Muscle layer of duodenum (tissue), 2 donors: ENCODE data around the gene TRPM6.

ENCODE experiments used
- H3K27ac ChIP-seq: one replicate; pipeline ENCODE4 v1.7.0; 2013; ENCODE audit warnings: mild to moderate bottlenecking, low read length
- H3K27me3 ChIP-seq: one replicate; pipeline ENCODE4 v1.7.0; 2013; ENCODE audit warnings: low read depth, mild to moderate bottlenecking, control low read depth, low read length
- H3K36me3 ChIP-seq, 2 donors: one replicate each; pipeline ENCODE4 v1.7.0; 2013; ENCODE audit warnings: low read length in 2 of 2, control low read depth in 1 of 2, mild to moderate bottlenecking in 1 of 2; ENCODE audit not compliant: insufficient read depth in 2 of 2, control insufficient read depth in 1 of 2
- H3K4me1 ChIP-seq, 2 donors: one replicate each; pipeline ENCODE4 v1.7.0; 2013; ENCODE audit warnings: low read length in 2 of 2, mild to moderate bottlenecking in 2 of 2, control low read depth in 1 of 2, moderate library complexity in 1 of 2; ENCODE audit not compliant: insufficient read depth in 2 of 2, control insufficient read depth in 1 of 2
- H3K4me3 ChIP-seq, 2 donors: one replicate each; pipeline ENCODE4 v1.7.0; 2013; ENCODE audit warnings: low read length in 2 of 2, low read depth in 1 of 2, mild to moderate bottlenecking in 1 of 2
- H3K9me3 ChIP-seq, 2 donors: one replicate each; pipeline ENCODE4 v1.7.0; 2013; ENCODE audit warnings: low read length in 2 of 2, control low read depth in 1 of 2, mild to moderate bottlenecking in 1 of 2; ENCODE audit not compliant: control insufficient read depth in 1 of 2
- donor health status: healthy.

Gene TRPM6

DNA sequence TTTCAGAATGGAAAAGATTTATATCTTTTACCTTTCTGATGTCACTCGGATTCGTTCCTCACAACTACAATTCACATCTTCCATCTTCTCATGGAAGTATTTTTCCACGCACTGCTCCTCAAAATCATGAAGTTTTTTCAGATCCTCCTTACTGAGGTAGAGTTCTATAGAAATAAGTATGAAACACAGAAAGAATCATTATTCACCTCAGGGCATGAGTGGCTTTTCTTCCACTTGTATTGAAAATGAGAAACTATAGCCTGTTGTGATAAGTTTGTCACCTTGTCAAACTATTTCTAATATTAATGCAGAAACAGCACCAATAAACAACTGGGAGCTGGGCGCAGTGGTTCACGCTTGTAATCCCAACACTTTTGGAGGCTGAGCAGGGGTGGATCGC, 116.0 kb downstream of the TRPM6 start:
- no peak overlapping the region for H3K27ac ChIP-seq
- no peaks in the 10 kb centered on the region for H3K9me3 ChIP-seq
- H3K4me3 ChIP-seq = no peak overlapping the region
- no peaks in the 10 kb centered on the region for H3K4me1 ChIP-seq
- no peaks in the 10 kb centered on the region for H3K27me3 ChIP-seq
- no peaks in the 10 kb centered on the region for H3K36me3 ChIP-seq

DNA sequence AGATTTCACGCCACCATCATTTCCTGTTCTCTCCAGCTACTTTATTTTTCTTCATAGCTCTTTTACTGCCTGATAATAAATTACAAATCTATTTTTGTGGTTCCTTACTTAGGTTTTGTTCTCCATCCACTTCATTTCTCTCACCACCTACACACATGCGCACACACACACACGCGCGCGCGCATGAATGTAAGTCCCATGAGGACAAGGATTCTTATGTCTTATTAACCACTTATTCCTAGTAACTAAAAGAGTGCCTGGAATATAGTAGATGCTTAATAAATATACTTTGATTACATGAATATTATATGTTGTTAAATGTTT, 116.5 kb downstream of the TRPM6 start:
- Histone ChIP-seq H3K36me3 (no peaks in the 10 kb centered on the region), H3K27ac (no peak overlapping the region), H3K9me3 (no peaks in the 10 kb centered on the region), H3K4me3 (no peak overlapping the region), H3K27me3 (no peaks in the 10 kb centered on the region), H3K4me1 (no peaks in the 10 kb centered on the region)

DNA sequence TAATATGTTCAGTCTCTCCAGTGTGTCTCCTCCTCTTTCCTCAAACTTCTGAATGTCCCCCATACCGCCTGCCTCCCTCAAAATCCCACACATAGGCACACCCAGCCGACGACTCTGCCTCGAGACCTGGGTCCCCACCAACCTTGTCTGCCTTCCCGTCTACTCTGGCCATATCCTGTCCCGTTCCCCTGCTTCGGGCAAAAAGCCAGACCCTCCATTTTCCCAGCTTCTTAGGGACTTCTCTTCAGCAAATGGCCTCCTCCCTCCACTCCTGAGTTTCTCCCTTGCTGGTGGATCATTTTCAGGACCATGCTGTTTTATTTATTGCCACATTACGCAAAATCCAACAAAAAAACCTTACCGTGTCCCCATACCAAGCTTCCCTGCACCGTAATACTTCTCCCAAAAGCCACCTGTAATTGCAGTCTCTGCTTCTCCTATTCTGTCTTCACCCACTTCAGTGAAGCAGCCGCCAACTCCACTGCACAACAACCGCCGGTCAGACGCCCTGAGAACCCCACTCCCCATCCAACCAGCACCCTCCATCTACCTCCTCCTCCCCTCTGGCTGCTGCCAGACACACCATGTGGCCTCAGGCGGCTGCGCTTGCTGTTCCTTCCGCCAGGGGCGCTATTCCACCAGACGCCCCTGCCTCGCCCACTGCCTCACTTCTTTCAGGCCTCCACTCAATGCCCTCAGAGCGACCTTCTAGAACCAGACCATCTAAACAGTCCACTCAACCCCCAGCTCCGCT, 117.0 kb downstream of the TRPM6 start:
- Histone ChIP-seq H3K4me1 (no peaks in the 10 kb centered on the region), H3K27me3 (no peaks in the 10 kb centered on the region), H3K4me3 (no peak overlapping the region), H3K36me3 (no peaks in the 10 kb centered on the region), H3K27ac (no peak overlapping the region), H3K9me3 (no peaks in the 10 kb centered on the region)

DNA sequence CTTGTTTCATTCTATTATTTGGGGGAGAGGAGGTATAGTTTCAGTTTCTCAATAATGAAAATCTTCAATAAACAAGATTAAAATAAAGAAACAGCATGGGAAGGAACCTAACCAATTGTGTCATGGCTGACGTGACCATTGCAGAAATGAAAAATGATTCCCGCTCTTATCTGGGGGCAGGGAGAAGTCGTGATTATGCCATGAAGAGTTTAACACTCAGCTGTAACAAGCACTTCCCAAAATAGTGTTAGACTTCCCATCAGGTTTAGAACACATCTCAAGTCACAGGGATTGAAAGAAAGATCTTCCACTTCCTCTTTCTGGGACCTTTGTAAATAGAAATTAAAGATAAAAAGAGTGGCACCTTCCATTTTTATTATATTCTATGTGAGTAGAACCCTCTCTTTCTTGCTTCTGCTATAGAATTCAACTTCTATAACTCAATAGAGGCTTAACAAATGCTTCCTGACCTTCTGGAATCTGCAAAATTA, 122.2 kb downstream of the TRPM6 start:
- Histone ChIP-seq H3K9me3 (no peaks in the 10 kb centered on the region), H3K27ac (no peak overlapping the region), H3K27me3 (no peaks in the 10 kb centered on the region), H3K4me1 (no peaks in the 10 kb centered on the region), H3K4me3 (no peak overlapping the region), H3K36me3 (no peaks in the 10 kb centered on the region)

DNA sequence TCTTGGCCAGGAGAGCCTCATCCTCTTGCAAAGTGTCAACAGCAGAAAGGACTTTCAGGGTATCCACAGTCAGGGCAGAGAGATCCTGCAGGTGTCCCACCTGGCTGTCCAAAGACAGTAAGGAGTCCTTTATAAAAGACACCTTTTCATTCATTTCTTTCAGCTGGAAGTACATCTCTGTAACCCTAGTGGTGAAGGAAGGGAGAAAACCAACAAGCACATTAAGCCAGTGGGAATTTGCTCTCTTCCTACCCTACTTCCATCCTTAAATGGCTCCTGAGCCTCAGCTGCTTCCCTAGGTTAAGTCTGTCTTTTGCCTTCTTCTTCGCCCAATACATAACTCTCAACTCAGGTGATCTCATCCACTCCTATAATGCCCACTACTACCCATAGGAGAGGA, 124.8 kb downstream of the TRPM6 start:
- no peaks in the 10 kb centered on the region for H3K9me3 ChIP-seq
- no peak overlapping the region for H3K4me3 ChIP-seq
- no peaks in the 10 kb centered on the region for H3K27me3 ChIP-seq
- no peaks in the 10 kb centered on the region for H3K36me3 ChIP-seq
- no peak overlapping the region for H3K27ac ChIP-seq
- H3K4me1 ChIP-seq = no peaks in the 10 kb centered on the region

DNA sequence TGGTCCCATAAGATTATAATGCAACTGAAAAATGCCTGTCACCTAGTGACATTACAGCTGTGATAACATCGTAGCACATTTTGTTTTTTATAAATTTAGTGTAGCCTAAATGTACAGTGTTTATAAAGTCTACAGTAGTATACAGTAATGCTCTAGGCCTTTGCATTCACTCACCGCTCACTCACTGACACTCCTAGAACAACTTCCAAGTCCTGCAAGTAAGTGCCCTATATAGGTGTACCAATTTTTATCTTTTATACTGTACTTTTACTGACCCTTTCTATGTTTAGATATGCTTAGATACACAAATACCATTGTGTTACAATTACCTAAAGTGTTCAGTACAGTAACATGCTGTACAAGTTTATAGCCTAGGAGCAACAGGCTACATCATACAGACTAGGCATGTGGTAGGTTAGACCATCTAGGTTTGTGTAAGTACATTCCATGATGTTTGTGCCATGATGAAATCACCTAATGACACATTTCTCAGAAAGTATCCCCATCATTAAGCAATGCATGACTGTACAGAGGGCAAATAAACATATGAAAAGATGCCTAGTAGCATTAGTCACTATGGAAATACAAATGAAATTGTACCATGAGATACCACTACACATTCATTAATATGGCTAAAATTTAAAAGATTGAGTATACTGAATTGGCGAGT, 127.6 kb downstream of the TRPM6 start:
- no peaks in the 10 kb centered on the region for H3K4me1 ChIP-seq
- H3K27me3 ChIP-seq = no peaks in the 10 kb centered on the region
- no peaks in the 10 kb centered on the region for H3K9me3 ChIP-seq
- H3K4me3 ChIP-seq = no peak overlapping the region
- no peaks in the 10 kb centered on the region for H3K36me3 ChIP-seq
- H3K27ac ChIP-seq = no peak overlapping the region

DNA sequence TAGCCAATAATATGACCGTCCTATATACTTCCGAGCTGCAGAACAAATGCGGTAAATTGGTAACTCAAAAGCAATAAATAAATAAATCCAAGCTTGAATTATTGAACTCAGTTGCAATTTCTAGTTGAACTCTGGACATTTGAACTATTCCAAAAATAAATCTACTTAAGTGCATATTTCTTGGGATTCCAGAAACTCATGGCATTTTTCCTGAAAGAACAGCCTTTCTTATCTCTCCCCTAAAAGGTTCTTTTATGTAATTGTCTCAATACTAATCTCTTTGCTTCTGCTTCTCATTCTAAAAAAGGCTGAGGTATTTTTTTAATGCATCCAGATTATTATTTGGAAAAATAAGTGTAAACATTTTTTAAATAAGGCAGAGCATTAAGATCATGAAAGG, 131.7 kb downstream of the TRPM6 start:
- Histone ChIP-seq H3K27ac (no peak overlapping the region), H3K36me3 (no peaks in the 10 kb centered on the region), H3K27me3 (no peaks in the 10 kb centered on the region), H3K4me1 (no peaks in the 10 kb centered on the region), H3K4me3 (no peak overlapping the region), H3K9me3 (no peaks in the 10 kb centered on the region)

DNA sequence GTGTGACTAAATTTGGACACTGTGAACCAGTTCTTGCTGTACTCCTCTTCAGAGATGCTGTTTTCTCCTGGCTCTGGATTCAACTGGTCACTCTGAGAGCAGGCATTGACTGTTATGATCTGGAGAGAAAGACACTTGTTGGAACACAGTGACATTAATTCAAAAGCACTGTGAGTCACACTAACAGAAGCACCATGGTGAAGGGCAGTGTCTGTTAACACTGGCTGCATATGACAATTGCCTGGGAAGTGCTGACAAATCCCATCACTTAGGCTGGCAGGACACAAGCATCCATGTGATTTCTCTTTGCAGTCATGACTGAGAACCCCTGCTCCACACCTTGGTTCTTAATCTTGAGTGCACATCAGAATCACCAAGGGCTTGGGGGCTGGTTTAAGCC, 132.4 kb downstream of the TRPM6 start:
- Histone ChIP-seq H3K4me1 (no peaks in the 10 kb centered on the region), H3K36me3 (no peaks in the 10 kb centered on the region), H3K4me3 (no peak overlapping the region), H3K9me3 (no peaks in the 10 kb centered on the region), H3K27ac (no peak overlapping the region), H3K27me3 (no peaks in the 10 kb centered on the region)

DNA sequence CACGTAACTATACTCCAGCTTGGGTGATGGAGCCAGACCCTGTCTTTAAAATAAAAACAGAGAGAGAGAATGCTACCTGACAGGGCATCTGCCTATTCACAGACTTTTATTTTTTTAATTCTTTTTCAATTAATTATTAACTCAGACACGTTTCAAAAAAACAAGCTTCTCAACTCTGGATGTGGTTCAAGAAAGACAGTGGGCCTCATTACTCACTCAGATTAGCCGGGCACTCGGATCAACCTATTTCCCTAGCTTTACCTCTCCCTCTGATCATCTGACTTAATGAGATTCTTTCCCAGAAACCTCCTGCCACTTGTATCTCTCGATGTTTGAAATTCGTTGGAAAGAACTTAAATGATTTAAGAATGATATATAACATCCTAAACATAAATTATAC, 134.1 kb downstream of the TRPM6 start:
- H3K9me3 ChIP-seq = no peaks in the 10 kb centered on the region
- no peaks in the 10 kb centered on the region for H3K4me1 ChIP-seq
- no peak overlapping the region for H3K27ac ChIP-seq
- no peaks in the 10 kb centered on the region for H3K27me3 ChIP-seq
- H3K4me3 ChIP-seq = no peak overlapping the region
- H3K36me3 ChIP-seq = no peaks in the 10 kb centered on the region

DNA sequence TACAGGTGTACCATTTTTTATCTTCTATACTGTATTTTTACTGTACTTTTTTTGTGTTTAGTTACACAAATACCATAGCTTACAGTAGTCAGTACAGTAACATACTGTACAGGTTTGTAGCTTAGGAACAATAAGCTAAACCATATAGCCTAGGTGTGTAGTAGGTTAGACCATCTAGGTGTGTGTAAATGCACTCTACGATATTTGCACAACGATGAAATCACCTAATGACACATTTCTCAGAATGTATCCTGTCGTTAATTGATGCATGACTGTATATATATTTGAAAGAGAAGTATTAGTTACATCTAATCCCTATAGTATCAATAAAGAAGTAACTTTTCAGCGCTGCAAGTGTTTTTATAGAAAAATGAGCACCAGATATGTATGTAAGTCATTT, 138.8 kb downstream of the TRPM6 start:
- H3K4me1 ChIP-seq = no peaks in the 10 kb centered on the region
- H3K9me3 ChIP-seq = no peaks in the 10 kb centered on the region
- no peaks in the 10 kb centered on the region for H3K36me3 ChIP-seq
- H3K4me3 ChIP-seq = no peak overlapping the region
- H3K27me3 ChIP-seq = no peaks in the 10 kb centered on the region
- no peak overlapping the region for H3K27ac ChIP-seq

DNA sequence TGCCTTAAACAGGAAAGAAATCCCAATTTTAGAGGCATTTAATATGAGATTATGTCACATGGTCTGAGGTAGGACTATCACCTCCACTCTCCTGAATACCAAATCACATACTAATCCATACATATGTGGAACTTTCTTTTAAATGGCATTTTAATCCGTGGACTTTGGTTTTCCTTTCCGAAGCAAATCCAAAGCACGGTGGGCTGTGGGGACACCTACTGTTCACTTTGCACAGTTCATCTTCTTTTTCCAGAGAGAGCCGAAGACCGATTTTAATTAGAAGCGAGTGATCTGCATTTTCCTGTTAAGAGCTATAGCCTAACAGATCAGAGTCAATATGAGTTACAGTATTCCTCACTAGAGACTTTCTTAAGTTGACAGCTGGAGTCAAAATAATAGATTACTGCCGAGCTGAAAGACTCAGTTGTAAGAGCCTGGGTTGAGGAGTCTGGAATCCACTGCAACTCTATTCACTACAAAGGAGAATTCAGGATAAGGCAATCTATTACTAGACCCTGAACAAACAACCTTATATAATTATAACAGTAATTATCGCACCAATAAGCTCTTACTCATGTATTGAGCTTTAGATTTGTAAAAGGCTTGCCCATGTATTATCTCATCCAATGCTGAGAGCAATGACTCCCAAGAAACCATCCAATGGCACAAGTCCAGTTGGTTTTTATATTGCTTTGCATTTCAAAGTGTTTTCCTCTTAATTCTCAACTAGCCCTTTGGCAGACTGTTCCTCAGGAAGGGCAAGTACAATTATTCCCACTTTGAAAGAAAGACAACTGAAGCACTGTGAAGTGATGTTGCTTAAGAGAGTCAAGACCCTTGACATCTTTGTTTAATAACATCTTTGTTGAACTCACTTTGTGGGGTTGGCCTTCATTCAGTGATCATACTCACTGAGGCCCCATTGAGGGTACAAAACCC, 144.7 kb downstream of the TRPM6 start:
- Histone ChIP-seq H3K27me3 (no peaks in the 10 kb centered on the region), H3K27ac (no peak overlapping the region), H3K4me3 (no peak overlapping the region)

More for the DNA sequence above, 144.7 kb downstream of the TRPM6 start:
- Histone ChIP-seq H3K9me3 (no peaks in the 10 kb centered on the region), H3K36me3 (no peaks in the 10 kb centered on the region), H3K4me1 (no peaks in the 10 kb centered on the region)
